ENCODE measurements around the gene TNFAIP8.

TNFAIP8 gene

DNA sequence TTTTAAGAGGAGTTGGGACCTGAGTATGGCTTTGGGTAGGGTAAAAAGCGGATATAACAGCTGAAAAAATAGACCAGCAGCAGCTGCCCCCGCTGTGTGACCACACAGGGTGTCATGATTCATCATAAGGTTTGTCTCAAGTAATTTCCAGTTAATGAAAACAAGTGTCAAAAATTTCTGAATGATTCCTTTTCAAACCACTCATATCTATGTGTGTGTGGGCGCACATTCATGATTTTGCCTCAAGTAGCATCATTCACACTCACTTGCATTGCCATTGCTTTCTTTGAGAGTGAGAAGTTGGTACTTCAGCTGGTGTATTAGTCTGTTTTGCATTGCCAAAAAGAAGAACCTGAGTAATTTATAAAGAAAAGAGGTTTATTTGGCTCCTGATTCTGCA, 12.1 kb upstream of the TNFAIP8 start:
- in situ Hi-C loops (cut with HindIII; ENCODE audit: low sequenced_read_pairs): no loop called here
- no peak overlapping the region for H3K4me3 ChIP-seq (ENCODE audit: low read depth, low read length)
- DNase-seq (ENCODE audit: low read depth, low spot score): peak; percentile 85
- no peak for TF ChIP-seq CTCF (IDR thresholded peaks at IDR 0.05; ENCODE audit: low read depth, low read length)

DNA sequence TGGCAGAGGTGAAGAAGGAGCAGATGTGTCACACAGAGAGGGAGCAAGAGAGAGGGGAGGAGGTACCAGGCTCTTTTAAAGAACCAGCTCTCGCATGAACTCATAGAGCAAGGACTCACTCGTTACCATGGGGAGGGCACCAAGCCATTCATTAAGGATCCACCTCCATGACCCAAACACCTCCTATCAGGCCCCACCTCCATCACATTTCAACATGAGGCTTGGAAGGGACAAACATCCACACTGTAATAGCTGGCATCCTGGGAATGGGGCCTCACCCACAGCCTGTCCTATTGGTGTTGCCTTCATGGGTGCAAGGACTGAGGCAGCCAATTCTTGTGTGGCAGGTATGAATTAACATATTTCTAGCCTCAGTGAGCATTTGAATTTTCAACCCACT, 11.6 kb upstream of the TNFAIP8 start:
- in situ Hi-C loops (cut with HindIII; ENCODE audit: low sequenced_read_pairs): no loop called here
- TF ChIP-seq CTCF (IDR thresholded peaks at IDR 0.05; ENCODE audit: low read depth, low read length): no peak
- no peak overlapping the region for H3K4me3 ChIP-seq (ENCODE audit: low read depth, low read length)
- DNase-seq (ENCODE audit: low read depth, low spot score): no peak

DNA sequence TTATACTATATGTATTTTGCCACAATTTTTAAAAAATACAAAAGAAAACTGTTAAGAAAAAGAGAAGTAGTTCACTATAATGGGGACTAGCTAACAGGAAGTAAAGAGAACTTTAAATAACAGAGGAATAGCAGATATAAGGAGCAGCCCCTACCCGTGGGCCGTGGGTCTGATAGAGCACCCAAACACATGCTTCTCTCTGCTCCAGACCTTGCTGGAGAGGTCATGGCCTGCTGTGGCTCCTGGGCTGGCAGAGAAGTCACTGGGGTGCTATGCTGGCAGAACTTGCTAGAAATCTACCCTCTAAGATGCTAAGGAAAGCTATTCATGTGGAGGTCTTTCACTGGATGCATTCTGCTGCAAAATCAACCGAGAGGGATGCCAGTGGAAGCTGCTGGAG, 10.0 kb upstream of the TNFAIP8 start:
- in situ Hi-C loops (cut with HindIII; ENCODE audit: low sequenced_read_pairs): no loop called here
- H3K4me3 ChIP-seq (ENCODE audit: low read depth, low read length): no peak overlapping the region
- no peak for DNase-seq (ENCODE audit: low read depth, low spot score)
- TF ChIP-seq CTCF (IDR thresholded peaks at IDR 0.05; ENCODE audit: low read depth, low read length): no peak

DNA sequence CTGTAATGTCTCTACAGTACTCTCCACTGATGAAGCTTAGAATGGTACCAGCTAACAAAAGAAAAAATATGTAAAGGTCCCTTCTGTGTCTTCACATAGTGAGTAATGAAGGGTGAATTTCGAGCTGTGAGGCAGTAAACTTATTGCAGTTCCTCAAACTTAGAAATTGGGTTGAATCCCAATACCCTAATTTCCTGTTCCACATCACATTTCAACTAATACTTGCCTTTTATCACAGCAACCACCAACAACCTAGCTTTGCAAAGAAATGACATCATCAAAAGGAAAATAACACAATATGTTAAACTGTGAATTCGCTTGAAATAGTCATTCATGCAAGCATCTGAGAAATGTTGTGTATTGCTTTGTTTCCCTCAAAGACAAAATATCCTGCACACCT, 9.4 kb upstream of the TNFAIP8 start:
- TF ChIP-seq CTCF (IDR thresholded peaks at IDR 0.05; ENCODE audit: low read depth, low read length): no peak
- in situ Hi-C loops (cut with HindIII; ENCODE audit: low sequenced_read_pairs): no loop called here
- DNase-seq (ENCODE audit: low read depth, low spot score): no peak
- H3K4me3 ChIP-seq (ENCODE audit: low read depth, low read length): no peak overlapping the region

GRCh38 chr5:119347574-119347973, 8.2 kb upstream of the TNFAIP8 start:
- in situ Hi-C loops (cut with HindIII; ENCODE audit: low sequenced_read_pairs): no loop called here
- no peak overlapping the region for H3K4me3 ChIP-seq (ENCODE audit: low read depth, low read length)
- TF ChIP-seq CTCF (IDR thresholded peaks at IDR 0.05; ENCODE audit: low read depth, low read length): no peak
- DNase-seq (ENCODE audit: low read depth, low spot score): no peak

DNA sequence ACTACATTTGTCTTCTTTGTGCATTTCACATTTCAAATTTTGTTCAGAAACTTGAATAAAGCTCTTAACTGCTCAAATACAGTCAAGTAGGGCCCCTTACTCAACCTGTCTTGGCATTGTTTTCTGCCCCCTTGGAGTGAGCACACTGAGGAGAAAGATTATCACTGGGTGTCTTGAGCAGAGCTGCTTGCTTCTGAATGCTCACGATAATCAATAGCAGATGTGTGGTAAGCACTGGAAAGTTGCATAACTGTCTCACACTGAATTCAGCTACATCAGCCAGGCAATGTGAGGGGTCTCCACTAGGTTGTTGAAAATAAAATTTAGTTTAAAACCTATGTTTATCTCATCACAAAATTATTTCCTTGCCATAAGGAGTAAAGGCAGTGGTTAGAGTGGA, 7.8 kb upstream of the TNFAIP8 start:
- TF ChIP-seq CTCF (IDR thresholded peaks at IDR 0.05; ENCODE audit: low read depth, low read length): no peak

GRCh38 chr5:119353213-119353612, 2.6 kb upstream of the TNFAIP8 start:
- no peak overlapping the region for H3K4me3 ChIP-seq (ENCODE audit: low read depth, low read length)
- no peak for TF ChIP-seq CTCF (IDR thresholded peaks at IDR 0.05; ENCODE audit: low read depth, low read length)
- in situ Hi-C loops (cut with HindIII; ENCODE audit: low sequenced_read_pairs): no loop called here
- DNase-seq (ENCODE audit: low read depth, low spot score): no peak

More for the DNA sequence above, 7.8 kb upstream of the TNFAIP8 start:
- peak; percentile 56 for DNase-seq (ENCODE audit: low read depth, low spot score)
- in situ Hi-C loops (cut with HindIII; ENCODE audit: low sequenced_read_pairs): no loop called here
- no peak overlapping the region for H3K4me3 ChIP-seq (ENCODE audit: low read depth, low read length)
